ENCODE data around the gene SIGLEC9.

- no peak for TF ChIP-seq SUZ12 (IDR thresholded peaks at IDR 0.05; ENCODE audit: extremely low read depth, insufficient read depth, insufficient read length)
- TF ChIP-seq ZNF274 (IDR thresholded peaks at IDR 0.05; ENCODE audit: low read depth, low read length) = no peak
Measured at GRCh38 chr19:51110666-51110971, 14.1 kb upstream of the SIGLEC9 start.
